ENCODE measurements around the gene HERC6. TPM values are rescaled to one million over a fixed set of nuclear protein-coding genes. Genes with fewer than 3 reads are reported as not detected.

Gene HERC6
- total and polyA plus RNA-seq, 2 of the 8 experiments (the other 6 are each of a cell fraction or from before 2014, with no cell fraction given): 3.7 to 3.8 TPM

DNA sequence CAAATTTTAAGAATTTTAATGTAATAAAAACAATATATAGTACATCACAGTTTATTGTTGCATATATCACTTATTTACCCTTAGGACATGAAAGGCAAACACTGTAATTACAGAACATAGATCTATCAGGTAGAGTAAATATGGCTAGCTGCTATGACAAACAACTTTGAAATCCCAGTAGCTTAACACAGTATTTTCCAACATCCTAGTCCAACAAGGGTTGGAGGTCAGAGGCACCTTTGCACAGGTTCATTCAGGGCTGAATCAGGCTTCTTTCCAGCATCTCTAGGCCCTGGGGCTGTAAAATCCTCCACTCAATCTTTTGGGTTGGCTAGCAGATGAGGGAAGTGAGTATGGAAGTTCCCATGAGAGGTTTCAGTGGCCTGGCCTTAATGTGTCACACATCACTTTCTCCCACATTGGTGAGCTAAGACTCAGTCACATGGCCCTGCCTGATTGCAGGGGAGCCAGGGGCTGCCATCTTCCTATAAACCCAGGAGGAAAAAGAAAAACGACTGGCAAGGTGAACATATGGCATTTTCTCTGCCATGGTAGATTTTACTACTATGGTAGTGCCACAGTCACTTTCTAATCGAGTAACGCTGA, 32.9 kb downstream of the HERC6 start (continued):
- TF ChIP-seq, protein P1, sequence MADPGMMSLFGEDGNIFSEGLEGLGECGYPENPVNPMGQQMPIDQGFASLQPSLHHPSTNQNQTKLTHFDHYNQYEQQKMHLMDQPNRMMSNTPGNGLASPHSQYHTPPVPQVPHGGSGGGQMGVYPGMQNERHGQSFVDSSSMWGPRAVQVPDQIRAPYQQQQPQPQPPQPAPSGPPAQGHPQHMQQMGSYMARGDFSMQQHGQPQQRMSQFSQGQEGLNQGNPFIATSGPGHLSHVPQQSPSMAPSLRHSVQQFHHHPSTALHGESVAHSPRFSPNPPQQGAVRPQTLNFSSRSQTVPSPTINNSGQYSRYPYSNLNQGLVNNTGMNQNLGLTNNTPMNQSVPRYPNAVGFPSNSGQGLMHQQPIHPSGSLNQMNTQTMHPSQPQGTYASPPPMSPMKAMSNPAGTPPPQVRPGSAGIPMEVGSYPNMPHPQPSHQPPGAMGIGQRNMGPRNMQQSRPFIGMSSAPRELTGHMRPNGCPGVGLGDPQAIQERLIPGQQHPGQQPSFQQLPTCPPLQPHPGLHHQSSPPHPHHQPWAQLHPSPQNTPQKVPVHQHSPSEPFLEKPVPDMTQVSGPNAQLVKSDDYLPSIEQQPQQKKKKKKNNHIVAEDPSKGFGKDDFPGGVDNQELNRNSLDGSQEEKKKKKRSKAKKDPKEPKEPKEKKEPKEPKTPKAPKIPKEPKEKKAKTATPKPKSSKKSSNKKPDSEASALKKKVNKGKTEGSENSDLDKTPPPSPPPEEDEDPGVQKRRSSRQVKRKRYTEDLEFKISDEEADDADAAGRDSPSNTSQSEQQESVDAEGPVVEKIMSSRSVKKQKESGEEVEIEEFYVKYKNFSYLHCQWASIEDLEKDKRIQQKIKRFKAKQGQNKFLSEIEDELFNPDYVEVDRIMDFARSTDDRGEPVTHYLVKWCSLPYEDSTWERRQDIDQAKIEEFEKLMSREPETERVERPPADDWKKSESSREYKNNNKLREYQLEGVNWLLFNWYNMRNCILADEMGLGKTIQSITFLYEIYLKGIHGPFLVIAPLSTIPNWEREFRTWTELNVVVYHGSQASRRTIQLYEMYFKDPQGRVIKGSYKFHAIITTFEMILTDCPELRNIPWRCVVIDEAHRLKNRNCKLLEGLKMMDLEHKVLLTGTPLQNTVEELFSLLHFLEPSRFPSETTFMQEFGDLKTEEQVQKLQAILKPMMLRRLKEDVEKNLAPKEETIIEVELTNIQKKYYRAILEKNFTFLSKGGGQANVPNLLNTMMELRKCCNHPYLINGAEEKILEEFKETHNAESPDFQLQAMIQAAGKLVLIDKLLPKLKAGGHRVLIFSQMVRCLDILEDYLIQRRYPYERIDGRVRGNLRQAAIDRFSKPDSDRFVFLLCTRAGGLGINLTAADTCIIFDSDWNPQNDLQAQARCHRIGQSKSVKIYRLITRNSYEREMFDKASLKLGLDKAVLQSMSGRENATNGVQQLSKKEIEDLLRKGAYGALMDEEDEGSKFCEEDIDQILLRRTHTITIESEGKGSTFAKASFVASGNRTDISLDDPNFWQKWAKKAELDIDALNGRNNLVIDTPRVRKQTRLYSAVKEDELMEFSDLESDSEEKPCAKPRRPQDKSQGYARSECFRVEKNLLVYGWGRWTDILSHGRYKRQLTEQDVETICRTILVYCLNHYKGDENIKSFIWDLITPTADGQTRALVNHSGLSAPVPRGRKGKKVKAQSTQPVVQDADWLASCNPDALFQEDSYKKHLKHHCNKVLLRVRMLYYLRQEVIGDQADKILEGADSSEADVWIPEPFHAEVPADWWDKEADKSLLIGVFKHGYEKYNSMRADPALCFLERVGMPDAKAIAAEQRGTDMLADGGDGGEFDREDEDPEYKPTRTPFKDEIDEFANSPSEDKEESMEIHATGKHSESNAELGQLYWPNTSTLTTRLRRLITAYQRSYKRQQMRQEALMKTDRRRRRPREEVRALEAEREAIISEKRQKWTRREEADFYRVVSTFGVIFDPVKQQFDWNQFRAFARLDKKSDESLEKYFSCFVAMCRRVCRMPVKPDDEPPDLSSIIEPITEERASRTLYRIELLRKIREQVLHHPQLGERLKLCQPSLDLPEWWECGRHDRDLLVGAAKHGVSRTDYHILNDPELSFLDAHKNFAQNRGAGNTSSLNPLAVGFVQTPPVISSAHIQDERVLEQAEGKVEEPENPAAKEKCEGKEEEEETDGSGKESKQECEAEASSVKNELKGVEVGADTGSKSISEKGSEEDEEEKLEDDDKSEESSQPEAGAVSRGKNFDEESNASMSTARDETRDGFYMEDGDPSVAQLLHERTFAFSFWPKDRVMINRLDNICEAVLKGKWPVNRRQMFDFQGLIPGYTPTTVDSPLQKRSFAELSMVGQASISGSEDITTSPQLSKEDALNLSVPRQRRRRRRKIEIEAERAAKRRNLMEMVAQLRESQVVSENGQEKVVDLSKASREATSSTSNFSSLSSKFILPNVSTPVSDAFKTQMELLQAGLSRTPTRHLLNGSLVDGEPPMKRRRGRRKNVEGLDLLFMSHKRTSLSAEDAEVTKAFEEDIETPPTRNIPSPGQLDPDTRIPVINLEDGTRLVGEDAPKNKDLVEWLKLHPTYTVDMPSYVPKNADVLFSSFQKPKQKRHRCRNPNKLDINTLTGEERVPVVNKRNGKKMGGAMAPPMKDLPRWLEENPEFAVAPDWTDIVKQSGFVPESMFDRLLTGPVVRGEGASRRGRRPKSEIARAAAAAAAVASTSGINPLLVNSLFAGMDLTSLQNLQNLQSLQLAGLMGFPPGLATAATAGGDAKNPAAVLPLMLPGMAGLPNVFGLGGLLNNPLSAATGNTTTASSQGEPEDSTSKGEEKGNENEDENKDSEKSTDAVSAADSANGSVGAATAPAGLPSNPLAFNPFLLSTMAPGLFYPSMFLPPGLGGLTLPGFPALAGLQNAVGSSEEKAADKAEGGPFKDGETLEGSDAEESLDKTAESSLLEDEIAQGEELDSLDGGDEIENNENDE (IDR thresholded peaks at IDR 0.05; ENCODE audit: insufficient replicate concordance, low read length): no peak
- TF ChIP-seq KDM5A (IDR thresholded peaks at IDR 0.05; ENCODE audit: low read length): no peak
- TF ChIP-seq NANOG (IDR thresholded peaks at IDR 0.05; ENCODE audit: insufficient read depth, low read depth, low read length, poor library complexity, severe bottlenecking): no peak
- TF ChIP-seq EP300 (IDR thresholded peaks at IDR 0.05; ENCODE audit: borderline replicate concordance in 1 of 2, low read depth in 2 of 2, low read length in 2 of 2): no peak
- TF ChIP-seq PHF8 (conservative IDR thresholded peaks at IDR 0.05; ENCODE audit: low read depth, low read length): no peak
- TF ChIP-seq, protein P2, sequence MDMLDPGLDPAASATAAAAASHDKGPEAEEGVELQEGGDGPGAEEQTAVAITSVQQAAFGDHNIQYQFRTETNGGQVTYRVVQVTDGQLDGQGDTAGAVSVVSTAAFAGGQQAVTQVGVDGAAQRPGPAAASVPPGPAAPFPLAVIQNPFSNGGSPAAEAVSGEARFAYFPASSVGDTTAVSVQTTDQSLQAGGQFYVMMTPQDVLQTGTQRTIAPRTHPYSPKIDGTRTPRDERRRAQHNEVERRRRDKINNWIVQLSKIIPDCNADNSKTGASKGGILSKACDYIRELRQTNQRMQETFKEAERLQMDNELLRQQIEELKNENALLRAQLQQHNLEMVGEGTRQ (IDR thresholded peaks at IDR 0.05; ENCODE audit: low read length): no peak
- TF ChIP-seq MAFK (IDR thresholded peaks at IDR 0.05; ENCODE audit: low read depth, low read length): no peak
- TF ChIP-seq SIX5 (IDR thresholded peaks at IDR 0.05; ENCODE audit: low read depth, low read length): no peak
- no peak for TF ChIP-seq FOSL1 (IDR thresholded peaks at IDR 0.05; ENCODE audit: insufficient read depth, low read depth, low read length)

All from H1 (cell line).